Stimulated activated CD4-positive, alpha-beta T cell treated with anti-CD3 and anti-CD28 coated beads, Interleukin-12 subunit alpha, Interleukin-12 subunit beta, amount 100 ng/mL, for 24 hours (primary cell): ENCODE data around the gene PTPRD.
"Not testable (repeated sequence)": the region's sequence is repeated elsewhere in the genome, so short reads cannot be mapped to it uniquely, and the experiment has no call there.

ENCODE experiments used
- DNase-seq, 2 experiments: peaks; one replicate each; pipeline ENCODE4 v3.0.0-alpha.2; 2020; ENCODE audit warnings: low read depth in 2 of 2

PTPRD gene

GRCh38 chr9:10479172-10479571 lies 133.6 kb downstream of the PTPRD start:
- DNase-seq, result no peak

DNA sequence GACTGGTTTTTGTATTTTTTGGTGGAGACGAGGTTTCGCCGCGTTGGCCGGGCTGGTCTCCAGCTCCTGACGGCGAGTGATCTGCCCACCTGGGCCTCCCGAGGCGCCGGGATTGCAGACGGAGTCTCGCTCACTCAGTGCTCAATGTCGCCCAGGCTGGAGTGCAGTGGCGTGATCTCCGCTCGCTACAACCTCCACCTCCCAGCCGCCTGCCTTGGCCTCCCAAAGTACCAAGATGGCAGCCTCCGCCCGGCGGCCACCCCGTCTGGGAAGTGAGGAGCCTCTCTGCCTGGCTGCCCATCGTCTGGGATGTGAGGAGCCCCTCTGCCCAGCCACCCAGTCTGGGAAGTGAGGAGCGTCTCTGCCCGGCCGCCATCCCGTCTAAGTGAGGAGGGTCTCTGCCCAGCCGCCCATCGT lies 163.6 kb downstream of the PTPRD start:
- not testable (repeated sequence) for DNase-seq

DNA sequence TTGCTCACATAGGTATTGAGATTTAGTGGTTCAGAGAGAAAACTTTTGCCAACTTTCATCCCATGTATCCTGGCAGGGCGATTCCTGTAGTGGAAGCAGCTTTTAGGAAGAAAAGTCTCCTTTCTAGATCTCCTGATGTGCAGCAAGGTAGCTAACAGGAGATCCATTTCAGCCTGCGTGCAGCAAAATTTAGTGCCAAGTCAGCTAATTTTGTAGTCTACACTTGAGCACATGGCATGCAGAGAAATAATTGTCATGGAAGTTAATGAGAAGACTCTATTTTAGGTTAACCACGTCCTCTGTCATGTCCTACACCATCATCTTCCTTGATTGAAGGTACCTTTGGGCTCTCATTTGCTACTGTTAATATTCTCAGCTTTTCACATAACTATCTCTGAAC lies 165.8 kb downstream of the PTPRD start:
- DNase-seq, result no peak

DNA sequence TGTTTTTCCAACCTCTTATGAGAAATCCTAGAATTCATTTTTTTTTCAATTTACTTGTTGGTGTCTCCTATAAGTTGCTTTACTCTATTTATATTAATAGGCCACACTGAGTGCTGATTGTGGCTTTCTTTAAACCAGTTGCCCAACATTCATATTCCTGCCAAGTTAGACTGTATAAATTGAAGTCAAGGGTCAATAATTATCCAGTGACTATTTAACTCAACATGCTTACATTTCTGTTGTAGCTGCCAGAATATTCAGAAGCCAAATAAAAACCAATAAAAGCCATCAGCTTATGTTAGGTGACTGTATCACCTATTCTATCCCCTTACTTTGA lies 169.0 kb downstream of the PTPRD start:
- DNase-seq, result no peak

GRCh38 chr9:10443181-10443867 lies 169.5 kb downstream of the PTPRD start:
- DNase-seq, result no peak

- DNase-seq, result no peak
Measured at GRCh38 chr9:10438955-10439354, 173.8 kb downstream of the PTPRD start.

GRCh38 chr9:10436756-10437155 lies 176.0 kb downstream of the PTPRD start:
- DNase-seq, result no peak

DNA sequence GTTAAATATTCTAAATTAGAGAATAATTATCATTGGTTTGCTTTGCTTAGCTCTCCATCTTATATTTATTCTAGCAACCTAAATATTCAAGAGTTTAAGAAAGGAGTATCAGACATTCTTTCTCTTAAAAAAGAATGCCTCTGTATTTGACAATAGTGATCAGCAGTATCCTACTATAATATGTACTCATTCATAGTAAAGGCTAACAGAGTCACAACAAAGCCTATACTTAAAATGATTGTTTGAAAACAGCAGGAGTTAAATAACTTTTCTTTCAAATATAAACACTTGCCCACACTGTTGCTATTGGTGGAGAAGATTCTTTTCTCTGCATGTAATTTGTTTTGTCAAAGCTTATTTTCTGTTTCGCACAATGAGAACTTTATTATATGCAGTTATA lies 178.4 kb downstream of the PTPRD start:
- no peak for DNase-seq

DNA sequence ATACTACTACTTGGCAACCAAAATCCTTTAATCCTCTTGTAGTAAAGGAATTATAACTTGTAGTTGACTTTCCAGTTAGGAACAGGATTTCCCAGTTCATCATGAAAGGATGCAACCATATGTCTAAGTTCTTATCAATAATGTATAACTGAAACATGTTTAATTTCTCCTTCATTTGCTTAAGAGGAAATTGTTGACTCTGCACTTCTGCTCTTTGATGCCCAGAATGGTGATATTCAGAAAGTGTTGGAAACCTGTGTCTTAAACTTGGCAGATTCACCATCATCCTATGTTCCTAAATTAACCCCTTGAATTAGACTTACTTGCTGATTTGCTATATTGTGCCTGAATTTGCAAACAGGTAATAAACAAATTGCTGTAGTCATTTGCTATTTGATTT lies 201.5 kb downstream of the PTPRD start:
- no peak for DNase-seq

DNA sequence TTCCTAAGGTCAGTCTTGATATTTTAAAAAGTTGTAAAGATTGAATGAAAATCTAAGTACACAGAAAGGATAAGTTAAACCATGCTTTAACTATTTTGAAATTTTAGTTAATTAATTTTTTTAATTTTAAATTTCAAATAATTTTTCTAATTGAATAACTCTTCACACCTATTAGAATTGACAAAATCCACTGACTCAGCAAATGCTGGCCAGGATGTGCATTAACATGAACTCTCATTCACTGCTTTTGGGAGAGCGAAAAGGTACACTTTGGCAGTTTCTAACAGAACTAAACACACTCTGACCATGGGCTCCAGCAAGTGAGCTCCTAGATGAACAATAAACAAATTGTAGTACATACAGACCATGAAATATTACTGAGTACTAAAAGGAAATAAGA lies 209.5 kb downstream of the PTPRD start:
- no peak for DNase-seq

GRCh38 chr9:10396615-10397014 lies 216.2 kb downstream of the PTPRD start:
- DNase-seq, result no peak

- DNase-seq, result no peak
Measured at GRCh38 chr9:10387282-10387681, 225.5 kb downstream of the PTPRD start.

DNA sequence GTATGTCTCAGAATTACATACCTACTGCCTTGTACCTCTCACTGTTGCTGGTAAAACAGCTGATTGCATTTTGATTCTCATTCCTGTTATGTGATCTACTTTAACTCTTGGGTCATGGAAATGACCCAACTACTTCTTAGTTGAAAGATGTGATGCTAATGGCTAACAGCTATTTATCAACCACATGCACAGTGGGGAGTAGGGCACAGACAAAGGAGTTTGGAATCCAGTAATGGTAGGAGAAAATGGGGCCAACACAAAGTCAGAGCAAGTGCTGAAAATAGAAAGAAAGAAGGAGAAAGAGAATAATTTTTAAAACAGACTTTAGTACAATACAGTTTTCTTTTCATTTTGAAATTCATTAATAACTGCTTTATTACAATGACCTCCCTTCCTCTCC lies 241.0 kb downstream of the PTPRD start:
- no peak for DNase-seq

GRCh38 chr9:10366171-10366779 lies 246.5 kb downstream of the PTPRD start:
- DNase-seq, result no peak

GRCh38 chr9:10354591-10354990 lies 258.2 kb downstream of the PTPRD start:
- no peak for DNase-seq

DNA sequence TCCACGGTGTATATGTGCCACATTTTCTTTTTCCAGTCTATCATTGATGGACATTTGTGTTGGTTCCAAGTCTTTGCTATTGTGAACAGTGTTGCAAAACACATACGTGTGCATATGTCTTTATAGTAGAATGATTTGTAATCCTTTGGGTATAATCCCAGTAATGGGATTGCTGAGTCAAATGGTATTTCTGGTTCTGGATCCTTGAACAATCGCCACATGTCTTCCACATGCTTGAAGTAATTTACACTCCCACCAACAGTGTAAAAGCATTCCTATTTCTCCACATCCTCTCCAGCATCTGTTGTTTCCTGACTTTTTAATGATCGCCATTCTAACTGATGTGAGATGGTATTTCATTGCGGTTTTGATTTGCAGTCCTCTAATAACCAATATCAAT lies 267.2 kb downstream of the PTPRD start:
- DNase-seq, result not testable (repeated sequence)

GRCh38 chr9:10341057-10341456 lies 271.7 kb downstream of the PTPRD start:
- DNase-seq, result no peak

DNA sequence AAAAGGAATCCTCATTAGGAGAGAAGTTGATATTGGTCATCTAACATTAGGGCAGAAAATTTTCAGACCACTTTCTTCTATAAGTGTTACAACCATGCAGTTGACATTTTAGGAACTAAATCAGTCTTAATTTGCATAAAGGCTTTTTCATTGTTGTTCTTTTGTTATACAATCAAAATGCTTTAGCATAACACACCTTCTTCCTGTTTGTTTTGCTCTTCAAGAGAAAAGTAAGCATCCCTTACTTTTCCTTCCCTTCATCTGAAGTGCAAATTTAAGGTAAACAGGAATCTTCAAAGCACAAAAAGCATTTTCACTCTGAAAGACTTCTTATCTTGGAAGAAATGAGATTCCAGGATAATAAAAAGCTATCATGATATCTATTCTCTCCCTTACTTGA lies 273.6 kb downstream of the PTPRD start:
- no peak for DNase-seq

GRCh38 chr9:10331157-10331556 lies 281.6 kb downstream of the PTPRD start:
- DNase-seq, result no peak

DNA sequence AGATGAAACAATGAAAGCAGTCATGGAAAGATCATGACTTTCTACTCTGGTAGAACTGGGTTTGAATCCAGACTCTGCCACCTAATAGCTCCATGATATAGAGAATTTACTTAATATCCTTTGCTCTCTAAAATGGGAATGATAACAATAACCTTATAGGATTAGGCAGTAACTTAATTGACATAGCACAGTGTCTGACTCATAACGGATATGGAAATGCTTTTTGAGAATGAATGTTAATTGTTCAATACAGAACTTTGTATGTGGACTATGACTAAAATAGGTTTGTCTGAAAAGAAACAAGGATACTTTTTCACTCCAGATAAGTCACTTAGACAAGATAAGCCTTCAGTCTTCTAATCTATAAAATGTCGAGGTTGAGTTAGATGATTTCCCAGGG lies 330.7 kb downstream of the PTPRD start:
- DNase-seq, result no peak

DNA sequence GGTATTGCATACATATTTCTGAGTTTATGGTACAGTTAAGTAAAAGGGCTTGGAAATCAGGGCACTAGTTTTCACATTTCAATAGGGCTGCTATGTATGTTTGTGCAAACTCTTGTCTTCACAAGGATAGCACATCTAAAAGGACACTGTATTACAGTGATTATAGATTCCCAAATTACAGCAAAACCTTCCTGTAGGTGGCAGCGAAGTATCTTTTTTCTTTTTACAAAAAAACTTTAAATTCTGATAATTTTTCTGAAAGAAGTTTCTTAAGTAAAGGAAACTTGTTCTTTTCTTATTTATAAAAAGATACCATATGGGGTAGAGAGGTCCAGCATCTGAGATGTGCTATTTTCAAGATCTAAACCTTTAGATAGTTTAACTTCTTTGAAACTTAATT lies 337.8 kb downstream of the PTPRD start:
- DNase-seq, result no peak

GRCh38 chr9:10274175-10274574 lies 338.6 kb downstream of the PTPRD start:
- DNase-seq, result no peak

DNA sequence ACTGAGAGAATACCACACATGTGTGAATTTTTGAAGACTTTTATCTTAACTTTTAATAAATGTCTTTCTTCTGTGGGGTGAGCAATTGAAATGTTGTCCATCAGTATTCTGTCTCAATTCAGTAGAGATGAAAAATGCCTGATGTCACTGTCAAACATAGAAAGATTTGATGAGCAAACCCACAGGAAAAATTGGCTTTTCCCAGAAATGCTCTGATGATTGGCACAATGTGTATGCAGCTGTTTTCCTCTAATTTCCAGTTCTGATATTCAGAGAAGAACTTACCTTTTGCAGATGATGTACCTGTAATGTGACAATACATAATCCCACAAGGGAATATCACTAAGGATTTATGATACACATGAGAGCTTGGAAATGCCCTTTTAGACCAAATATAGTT lies 340.0 kb downstream of the PTPRD start:
- no peak for DNase-seq
